Chondrocyte (in vitro differentiated cells): Measurements from ENCODE around the gene CEP128. TPM values are rescaled to one million over a fixed set of nuclear protein-coding genes. Genes with fewer than 3 reads are reported as not detected.

Experiments
- DNase-seq: peaks from one replicate; pipeline ENCODE4 v3.0.0; 2021; ENCODE audit warnings: mixed read lengths, low spot score
- H3K27ac Mint-ChIP-seq: one replicate; pipeline ENCODE4 v1.8.0; 2021; ENCODE audit warnings: mild to moderate bottlenecking, moderate library complexity, mixed read lengths; ENCODE audit not compliant: unreplicated experiment
- H3K27me3 Mint-ChIP-seq: 2 replicates; pipeline ENCODE4 v1.8.0; 2021; ENCODE audit warnings: low read depth, mixed read lengths
- H3K36me3 Mint-ChIP-seq: 2 replicates; pipeline ENCODE4 v1.8.0; 2021; ENCODE audit warnings: low read depth, mixed read lengths
- H3K4me1 Mint-ChIP-seq: 2 replicates; pipeline ENCODE4 v1.8.0; 2021; ENCODE audit warnings: low read depth, mild to moderate bottlenecking, mixed read lengths
- H3K4me3 Mint-ChIP-seq: one replicate; pipeline ENCODE4 v1.8.0; 2021; ENCODE audit warnings: mild to moderate bottlenecking, moderate library complexity, mixed read lengths; ENCODE audit not compliant: unreplicated experiment
- H3K9me3 Mint-ChIP-seq: 2 replicates; pipeline ENCODE4 v1.8.0; 2021; ENCODE audit warnings: low read depth, mixed read lengths
- total RNA-seq: library from RNA; stranded (reverse); gene quantifications from 3 replicates; pipeline ENCODE4 v1.2.1, GENCODE V29; 2021
- TF ChIP-seq, protein P1 (sequence below): fragments of 200-600 bp; sonication (generic); IDR thresholded peaks from 2 replicates; pipeline ENCODE4 v1.5.0; 2021; ENCODE audit warnings: antibody characterized with exemption, mild to moderate bottlenecking, moderate library complexity

The CEP128 gene
- total RNA-seq, 1 donor from 2014 or later = 3.5 TPM

DNA sequence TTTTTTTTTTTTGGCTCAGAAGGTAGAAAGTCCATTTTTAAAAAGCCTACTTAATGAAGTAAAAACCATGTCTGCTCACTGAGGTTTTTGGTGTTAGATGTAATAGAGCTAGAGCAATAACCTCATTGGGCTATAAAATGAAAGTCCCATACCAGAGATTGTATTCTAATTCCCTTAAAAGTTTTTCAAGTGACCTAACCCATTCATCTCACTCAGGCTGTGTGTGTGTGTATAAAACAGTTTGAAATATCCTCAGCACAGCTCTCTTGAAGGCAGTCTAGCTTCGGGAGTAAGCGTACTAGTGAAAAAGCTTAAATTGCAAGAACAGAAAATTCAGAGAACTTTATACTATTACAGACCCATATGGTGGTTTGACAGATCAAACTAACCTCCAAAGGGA, 313.8 kb downstream of the CEP128 start:
- DNase-seq = no peak
- Mint-ChIP-seq H3K4me1 (peaks cover 21% of the 10 kb centered on the region), H3K27ac (no peak overlapping the region)

GRCh38 chr14:80624581-80624980, 317.0 kb downstream of the CEP128 start:
- no peak overlapping the region for H3K27ac Mint-ChIP-seq
- H3K9me3 Mint-ChIP-seq = peaks cover 6% of the 10 kb centered on the region
- no peaks in the 10 kb centered on the region for H3K27me3 Mint-ChIP-seq
- H3K4me3 Mint-ChIP-seq = no peak overlapping the region
- peaks cover 19% of the 10 kb centered on the region for H3K4me1 Mint-ChIP-seq
- TF ChIP-seq, protein P1, sequence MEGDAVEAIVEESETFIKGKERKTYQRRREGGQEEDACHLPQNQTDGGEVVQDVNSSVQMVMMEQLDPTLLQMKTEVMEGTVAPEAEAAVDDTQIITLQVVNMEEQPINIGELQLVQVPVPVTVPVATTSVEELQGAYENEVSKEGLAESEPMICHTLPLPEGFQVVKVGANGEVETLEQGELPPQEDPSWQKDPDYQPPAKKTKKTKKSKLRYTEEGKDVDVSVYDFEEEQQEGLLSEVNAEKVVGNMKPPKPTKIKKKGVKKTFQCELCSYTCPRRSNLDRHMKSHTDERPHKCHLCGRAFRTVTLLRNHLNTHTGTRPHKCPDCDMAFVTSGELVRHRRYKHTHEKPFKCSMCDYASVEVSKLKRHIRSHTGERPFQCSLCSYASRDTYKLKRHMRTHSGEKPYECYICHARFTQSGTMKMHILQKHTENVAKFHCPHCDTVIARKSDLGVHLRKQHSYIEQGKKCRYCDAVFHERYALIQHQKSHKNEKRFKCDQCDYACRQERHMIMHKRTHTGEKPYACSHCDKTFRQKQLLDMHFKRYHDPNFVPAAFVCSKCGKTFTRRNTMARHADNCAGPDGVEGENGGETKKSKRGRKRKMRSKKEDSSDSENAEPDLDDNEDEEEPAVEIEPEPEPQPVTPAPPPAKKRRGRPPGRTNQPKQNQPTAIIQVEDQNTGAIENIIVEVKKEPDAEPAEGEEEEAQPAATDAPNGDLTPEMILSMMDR = no peak
- no peaks in the 10 kb centered on the region for H3K36me3 Mint-ChIP-seq
- DNase-seq = no peak

More for the DNA sequence above, 313.8 kb downstream of the CEP128 start:
- Mint-ChIP-seq H3K9me3 (peaks cover 4% of the 10 kb centered on the region), H3K4me3 (no peak overlapping the region), H3K27me3 (no peaks in the 10 kb centered on the region), H3K36me3 (no peaks in the 10 kb centered on the region)
- TF ChIP-seq, protein P1 = no peak

DNA sequence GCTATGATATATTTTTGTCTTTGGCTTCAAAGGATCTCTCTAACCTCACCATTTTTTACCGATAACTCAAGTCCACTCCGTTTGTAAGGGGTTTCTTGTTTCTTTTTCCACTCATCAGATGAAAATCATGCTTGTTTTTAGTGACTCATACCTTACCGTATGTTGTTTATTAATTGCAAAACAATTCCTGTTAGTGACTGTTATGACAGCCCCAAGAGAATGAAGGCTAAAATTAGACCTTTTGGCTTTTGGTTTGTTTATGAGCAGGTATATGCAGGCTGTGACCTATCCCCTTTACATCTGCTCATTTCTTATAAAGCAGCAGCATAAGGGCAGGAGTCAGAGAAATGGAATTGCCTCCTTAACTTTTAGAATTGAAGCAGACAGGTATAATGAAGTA, 319.8 kb downstream of the CEP128 start:
- DNase-seq = no peak
- H3K36me3 Mint-ChIP-seq = no peaks in the 10 kb centered on the region

GRCh38 chr14:80620434-80620833, 321.1 kb downstream of the CEP128 start:
- Mint-ChIP-seq H3K27ac (no peak overlapping the region), H3K4me3 (no peak overlapping the region), H3K9me3 (peaks cover 9% of the 10 kb centered on the region), H3K36me3 (no peaks in the 10 kb centered on the region), H3K27me3 (no peaks in the 10 kb centered on the region), H3K4me1 (peaks cover 6% of the 10 kb centered on the region)
- DNase-seq = no peak
- TF ChIP-seq, protein P1 = no peak

More for the DNA sequence above, 319.8 kb downstream of the CEP128 start:
- Mint-ChIP-seq H3K4me1 (peaks cover 6% of the 10 kb centered on the region), H3K27me3 (no peaks in the 10 kb centered on the region), H3K9me3 (peaks cover 9% of the 10 kb centered on the region), H3K4me3 (no peak overlapping the region), H3K27ac (no peak overlapping the region)
- TF ChIP-seq, protein P1 = no peak

DNA sequence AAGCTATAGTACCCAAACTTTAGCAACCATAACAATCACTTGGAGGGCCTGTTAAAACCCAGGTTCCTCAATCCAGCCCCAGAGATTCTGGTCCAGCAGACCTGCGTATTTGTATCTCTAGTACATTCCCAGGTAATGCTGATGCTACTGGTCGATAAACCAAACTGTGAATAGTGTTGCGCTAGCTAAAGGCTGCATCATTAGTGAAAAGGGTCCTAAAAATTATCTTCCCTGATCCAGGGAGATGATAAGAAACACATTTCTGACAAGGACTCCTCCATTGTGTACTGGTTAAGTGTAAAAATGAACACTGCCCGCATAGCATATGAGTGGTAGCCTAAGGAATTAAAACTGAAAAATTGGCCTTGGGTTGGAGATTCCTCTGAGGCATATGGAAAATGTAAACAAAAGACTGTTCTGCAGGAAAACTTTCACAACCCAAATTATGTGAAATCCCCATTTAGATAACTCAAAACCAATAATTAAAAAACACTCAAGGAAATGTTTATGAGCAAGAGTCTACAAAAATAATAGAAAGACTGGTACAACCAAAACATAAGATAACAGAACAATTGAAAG, 322.7 kb downstream of the CEP128 start:
- peaks cover 7% of the 10 kb centered on the region for H3K9me3 Mint-ChIP-seq
- H3K36me3 Mint-ChIP-seq = no peaks in the 10 kb centered on the region

More for the DNA sequence above, 322.7 kb downstream of the CEP128 start:
- no peak for DNase-seq
- Mint-ChIP-seq H3K4me3 (no peak overlapping the region), H3K4me1 (peaks cover 6% of the 10 kb centered on the region), H3K27ac (no peak overlapping the region), H3K27me3 (no peaks in the 10 kb centered on the region)
- TF ChIP-seq, protein P1 = no peak
